Hematopoietic multipotent progenitor cell (in vitro differentiated cells): ENCODE results near the gene LAMB4. TPM values are rescaled to one million over a fixed set of nuclear protein-coding genes. Genes with fewer than 3 reads are reported as not detected.

Experiments used
- DNase-seq, 3 donors: peaks; one replicate each; pipeline ENCODE4 v3.0.0-alpha.2; 2011 to 2015; ENCODE audit warnings: low read depth in 2 of 3, low spot score in 2 of 3
- total RNA-seq: library from RNA; depleted of rRNA; stranded (reverse); fragments of >200 nt; gene quantifications from one replicate; pipeline ENCODE4 v1.2.3, GENCODE V29; 2012

LAMB4 gene
- total RNA-seq, 1 donor = not detected

- no peak for DNase-seq
Measured at GRCh38 chr7:108142675-108143259, 12.6 kb upstream of the LAMB4 start.

- no peak for DNase-seq
Measured at GRCh38 chr7:108142180-108142579, 12.0 kb upstream of the LAMB4 start.

GRCh38 chr7:108140671-108141070, 10.5 kb upstream of the LAMB4 start:
- no peak for DNase-seq

GRCh38 chr7:108138911-108139310, 8.8 kb upstream of the LAMB4 start:
- no peak for DNase-seq

- no peak for DNase-seq
Measured at GRCh38 chr7:108137993-108138392, 7.8 kb upstream of the LAMB4 start.

- DNase-seq = no peak
Measured at GRCh38 chr7:108137040-108137439, 6.9 kb upstream of the LAMB4 start.

- DNase-seq = peak in 2 of 3 donors; percentile 59 to 90
Measured at GRCh38 chr7:108136191-108136688, 6.1 kb upstream of the LAMB4 start.

GRCh38 chr7:108135446-108136190, 5.5 kb upstream of the LAMB4 start:
- DNase-seq = peak in 2 of 3 donors; percentile 47 to 76

- no peak for DNase-seq
Measured at GRCh38 chr7:108134486-108134885, 4.3 kb upstream of the LAMB4 start.

GRCh38 chr7:108132551-108133265, 2.5 kb upstream of the LAMB4 start:
- no peak for DNase-seq

- no peak for DNase-seq
Measured at GRCh38 chr7:108129018-108129965, 869 bp downstream of the LAMB4 start.

- no peak for DNase-seq
Measured at GRCh38 chr7:108128514-108128913, 1.6 kb downstream of the LAMB4 start.

GRCh38 chr7:108127461-108127860, 2.7 kb downstream of the LAMB4 start:
- DNase-seq = no peak

- no peak for DNase-seq
Measured at GRCh38 chr7:108124820-108125219, 5.3 kb downstream of the LAMB4 start.

GRCh38 chr7:108122181-108122580, 8.0 kb downstream of the LAMB4 start:
- DNase-seq = no peak

GRCh38 chr7:108120933-108121332, 9.2 kb downstream of the LAMB4 start:
- no peak for DNase-seq

- DNase-seq = no peak
Measured at GRCh38 chr7:108120196-108120595, 10.0 kb downstream of the LAMB4 start.

- no peak for DNase-seq
Measured at GRCh38 chr7:108118959-108119358, 11.2 kb downstream of the LAMB4 start.

GRCh38 chr7:108114117-108114841, 15.9 kb downstream of the LAMB4 start:
- peak in 2 of 3 donors; percentile 31 to 43 for DNase-seq

GRCh38 chr7:108112683-108113082, 17.5 kb downstream of the LAMB4 start:
- DNase-seq = no peak
